NCI-H2227 (cell line): ENCODE data around the gene ABHD12.
"Not testable (repeated sequence)": the region's sequence is repeated elsewhere in the genome, so short reads cannot be mapped to it uniquely, and the experiment has no call there.

Source experiments
- DNase-seq: peaks from one replicate; lab custom pipeline; 2025; ENCODE audit not compliant: unreplicated experiment; lab: John Stamatoyannopoulos, UW

ABHD12 gene

DNA sequence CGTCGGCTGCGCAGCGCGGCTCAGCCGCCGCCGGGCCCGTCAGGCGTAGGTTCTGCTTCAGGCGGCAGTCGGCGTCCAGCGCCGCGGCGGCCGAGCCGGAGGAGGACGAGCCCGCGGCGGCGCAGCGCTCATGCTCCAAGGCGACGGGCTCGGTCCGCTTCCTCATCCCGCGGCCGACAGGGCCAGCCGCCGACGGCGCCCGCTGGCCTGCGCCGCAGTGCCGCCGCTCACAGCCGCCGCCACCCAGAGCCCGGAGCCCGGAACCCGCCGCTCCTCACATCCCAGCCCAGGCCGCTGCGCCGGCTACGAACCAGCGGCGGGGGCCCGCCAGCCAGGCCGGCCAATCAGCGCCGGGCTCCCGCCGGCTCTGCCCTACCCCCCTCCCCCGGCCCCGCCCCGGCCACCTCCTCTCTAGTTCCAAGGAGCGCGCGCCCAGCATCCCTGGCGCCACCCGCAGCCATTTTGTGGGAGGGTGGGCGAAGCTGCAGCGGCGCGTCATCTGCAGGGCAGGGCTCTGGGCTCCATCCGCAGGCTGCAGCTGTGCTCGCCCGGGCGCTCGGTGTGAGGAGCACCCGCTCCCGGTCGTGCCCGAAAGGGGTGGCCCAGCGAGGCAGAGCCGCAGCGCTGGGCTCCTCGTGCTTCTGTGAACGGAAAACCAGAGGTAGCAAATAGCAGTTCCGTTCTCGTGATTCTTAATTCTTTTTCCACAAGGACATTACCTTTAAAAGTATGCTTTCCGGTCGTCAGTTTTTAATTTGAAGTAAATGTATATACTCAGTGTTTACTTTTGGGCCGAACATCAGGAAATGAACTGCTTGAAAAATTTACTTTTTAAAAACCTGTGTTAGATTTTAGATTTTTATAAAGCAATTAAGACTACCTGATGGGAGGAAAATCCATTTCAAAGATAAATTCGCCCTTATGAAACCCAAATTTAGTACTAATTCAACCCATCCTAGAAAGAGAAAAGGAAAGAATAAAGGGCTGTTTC lies at the start of gene ABHD12:
Gene ABHD12, minus strand, starts transcription at position 298 of the 991 bp plus-strand sequence. Its CDS starts 132 bp downstream, at position 166.
- DNase-seq: peak; percentile 98

DNA sequence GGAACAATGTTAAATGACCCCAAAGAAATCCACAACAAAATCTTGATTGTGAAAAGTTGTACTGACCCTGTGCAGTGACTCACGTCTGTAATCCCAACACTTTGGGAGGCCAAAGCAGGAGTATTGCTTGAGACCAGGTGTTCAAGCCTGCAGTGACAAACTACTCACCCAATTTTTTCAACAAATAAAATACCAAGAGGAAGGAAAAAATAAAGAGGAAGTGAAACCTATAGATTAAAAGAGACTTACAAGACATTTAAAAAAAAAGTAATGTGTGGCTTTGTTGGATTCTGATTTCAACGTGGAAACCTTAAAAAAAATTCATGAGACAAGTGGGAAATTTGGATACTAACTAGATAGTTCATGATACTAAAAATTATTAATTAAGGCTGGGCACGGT lies 48.7 kb upstream of the ABHD12 start:
- DNase-seq: no peak

DNA sequence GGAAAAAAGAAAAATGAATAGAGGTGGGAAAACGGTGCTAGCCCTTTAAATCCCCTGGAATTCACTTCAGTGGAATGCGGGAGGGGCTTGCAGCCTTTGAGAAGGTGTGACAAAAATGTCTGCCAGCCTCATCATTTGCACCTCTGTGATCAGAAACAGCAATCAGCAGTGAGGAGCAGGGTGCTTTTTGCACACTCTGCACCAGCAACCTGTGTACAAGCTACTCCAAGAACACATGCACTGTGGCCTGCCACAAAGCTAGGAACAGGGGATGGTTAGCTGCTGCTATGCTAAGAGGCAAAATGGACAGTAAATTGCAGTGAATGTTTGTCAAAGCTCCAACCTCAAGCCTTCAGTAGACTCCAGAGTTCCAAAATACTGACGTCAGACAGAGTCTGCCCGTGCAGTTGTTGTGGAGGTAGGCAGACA lies 46.5 kb upstream of the ABHD12 start:
- no peak for DNase-seq

DNA sequence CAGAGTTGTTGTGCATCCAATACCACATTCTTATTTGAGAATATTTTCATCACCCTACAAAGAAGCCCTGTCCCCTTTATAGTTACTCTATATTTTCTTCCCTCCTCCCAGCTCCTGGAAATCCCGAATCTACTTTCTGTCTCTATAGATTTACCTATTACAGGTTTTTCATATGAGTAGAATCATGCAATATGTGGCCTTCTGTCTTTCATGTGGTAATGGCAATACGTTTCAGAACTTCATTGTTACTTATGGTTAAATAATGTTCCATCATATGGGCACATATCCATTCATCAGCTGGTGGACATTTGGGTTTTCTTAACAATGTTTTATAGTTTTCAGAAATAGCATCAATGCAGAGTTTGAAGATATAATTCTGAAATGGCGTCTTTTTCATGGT lies 33.9 kb upstream of the ABHD12 start:
- no peak for DNase-seq

GRCh38 chr20:25422032-25422431 lies 31.4 kb upstream of the ABHD12 start:
- DNase-seq: no peak

DNA sequence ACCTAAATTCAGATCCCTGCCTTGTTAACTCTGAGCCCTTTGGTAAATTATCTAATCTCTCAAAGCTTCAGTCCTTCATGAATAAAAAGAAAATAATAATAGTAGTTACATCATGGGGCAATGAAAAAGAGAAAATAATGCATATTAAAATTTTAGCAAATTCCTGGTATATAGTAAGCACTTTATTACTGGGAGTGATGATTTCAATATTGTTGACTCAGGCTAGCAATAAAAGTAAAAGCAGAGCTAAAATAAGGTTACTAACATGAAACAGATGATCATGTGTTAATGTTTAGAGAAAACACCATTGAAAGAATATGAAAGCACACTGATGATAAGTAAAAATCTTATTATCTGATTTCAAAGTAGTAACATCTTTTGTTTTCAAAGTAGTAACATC lies 30.5 kb upstream of the ABHD12 start:
- DNase-seq: no peak

DNA sequence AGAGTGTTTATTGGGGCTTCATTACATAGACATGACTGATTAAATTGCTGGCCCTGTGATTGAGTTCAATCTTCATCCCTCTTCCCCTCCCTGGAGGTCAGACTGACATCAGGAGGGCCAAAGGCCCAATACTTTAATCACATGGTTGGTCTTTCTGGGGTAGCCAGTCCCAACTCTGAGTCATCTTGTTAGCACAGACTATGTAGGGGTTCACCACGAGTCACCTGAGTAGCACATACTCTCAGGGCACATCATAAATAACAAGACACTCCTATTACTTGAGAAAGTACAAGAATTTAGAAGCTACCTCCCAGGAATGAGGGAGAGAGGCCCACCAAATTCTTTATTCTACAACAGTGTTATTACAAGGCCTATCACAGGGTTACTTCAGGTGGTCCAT lies 28.1 kb upstream of the ABHD12 start:
- DNase-seq: no peak

DNA sequence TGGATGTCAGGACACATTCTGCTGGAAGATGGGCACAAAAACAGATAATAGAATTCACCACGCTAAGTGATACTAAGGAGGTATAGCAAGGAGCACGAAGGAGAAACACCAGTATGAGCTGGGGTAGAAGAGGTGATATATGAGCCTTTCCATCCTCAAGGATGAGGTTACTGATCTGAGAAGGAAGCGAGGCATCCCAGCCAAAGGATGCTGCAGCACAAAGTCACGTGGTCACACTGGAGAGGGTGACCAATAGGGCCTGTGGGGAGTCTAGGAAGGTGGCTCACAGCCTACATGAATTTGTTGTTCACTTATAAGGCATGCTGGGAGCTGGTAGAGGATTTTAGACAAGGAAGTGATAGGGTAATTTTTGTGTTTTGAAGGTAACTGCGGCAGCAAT lies 18.3 kb upstream of the ABHD12 start:
- DNase-seq: peak; percentile 10

- DNase-seq: no peak
Measured at GRCh38 chr20:25408170-25408547, 17.5 kb upstream of the ABHD12 start.

- peak; percentile 98 for DNase-seq
Measured at GRCh38 chr20:25407311-25408169, 16.9 kb upstream of the ABHD12 start, which contains the start of gene GINS1. GINS1 (plus strand) TSS chr20:25407673; CDS start chr20:25407821, 148 bp downstream.

- peak; percentile 25 for DNase-seq
Measured at GRCh38 chr20:25402583-25402982, 11.9 kb upstream of the ABHD12 start.

DNA sequence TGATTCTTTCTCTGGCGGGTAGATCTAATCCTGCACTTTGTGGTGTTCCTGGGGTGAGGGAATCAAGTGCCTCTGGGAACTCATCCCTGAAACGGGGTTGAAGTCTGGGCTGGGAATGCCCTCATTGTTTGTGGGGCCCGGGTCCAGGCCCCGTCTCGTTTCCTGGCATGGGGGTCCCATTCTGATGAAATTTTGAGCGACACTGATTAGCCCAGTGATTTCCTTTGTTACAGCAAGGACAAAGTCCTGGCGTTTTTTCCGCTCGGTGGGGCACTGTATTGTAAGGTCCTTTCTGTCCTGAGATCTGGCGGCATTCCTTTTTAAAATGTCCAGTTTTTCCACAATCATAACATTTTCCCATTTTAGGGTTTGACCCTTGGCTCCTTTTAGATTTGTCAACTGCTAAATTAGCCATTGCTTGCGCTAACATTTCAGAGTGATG lies 9.7 kb upstream of the ABHD12 start:
- not testable (repeated sequence) for DNase-seq

DNA sequence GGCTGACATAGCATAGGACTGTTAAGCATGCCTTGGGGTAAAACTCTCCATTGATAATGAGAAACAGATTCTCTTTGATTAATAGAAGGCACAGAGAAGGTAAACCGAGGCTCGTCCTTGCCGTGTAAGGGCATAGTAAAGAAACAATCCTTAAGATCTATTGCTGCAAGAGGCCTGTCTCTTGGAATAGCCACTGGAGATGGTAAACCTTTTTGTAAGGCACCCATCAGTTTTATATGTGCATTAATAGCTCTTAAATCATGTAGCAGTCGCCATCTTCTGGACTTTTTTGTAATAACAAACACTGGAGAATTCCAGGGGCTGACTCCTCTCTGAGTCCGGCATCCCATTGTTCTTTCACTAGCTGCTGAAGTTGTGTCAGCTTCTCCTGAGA lies 8.4 kb upstream of the ABHD12 start:
- peak; percentile 75 for DNase-seq

- no peak for DNase-seq
Measured at GRCh38 chr20:25398376-25399036, 7.9 kb upstream of the ABHD12 start.

- DNase-seq: no peak
Measured at GRCh38 chr20:25397821-25398220, 7.2 kb upstream of the ABHD12 start.

DNA sequence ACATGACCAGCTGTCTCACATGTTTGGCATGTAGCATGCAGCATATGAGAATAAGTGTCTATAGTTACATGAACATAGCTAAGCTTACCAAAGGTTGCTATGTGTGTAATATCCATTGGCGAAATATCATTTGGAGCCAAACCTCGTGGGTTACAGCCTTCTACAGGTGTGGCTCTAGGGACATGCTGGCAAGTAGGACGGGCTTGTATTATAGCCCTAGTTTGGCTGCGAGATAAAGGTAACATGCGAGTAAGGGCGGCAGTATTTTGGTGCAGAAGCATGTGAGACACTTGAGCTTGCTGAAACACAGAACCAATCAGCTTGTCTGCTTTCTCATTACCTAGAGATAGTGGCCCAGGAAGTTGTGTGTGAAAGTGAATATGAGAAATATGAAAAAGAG lies 6.5 kb upstream of the ABHD12 start:
- no peak for DNase-seq

GRCh38 chr20:25394996-25395395 lies 4.4 kb upstream of the ABHD12 start:
- DNase-seq: no peak

GRCh38 chr20:25394276-25394675 lies 3.6 kb upstream of the ABHD12 start:
- no peak for DNase-seq

GRCh38 chr20:25389858-25390537 lies 637 bp downstream of the ABHD12 start:
- DNase-seq: peak; percentile 77

GRCh38 chr20:25389401-25389857 lies 1.2 kb downstream of the ABHD12 start:
- DNase-seq: peak; percentile 55
